ENCODE results near the gene NBAS.

DNA sequence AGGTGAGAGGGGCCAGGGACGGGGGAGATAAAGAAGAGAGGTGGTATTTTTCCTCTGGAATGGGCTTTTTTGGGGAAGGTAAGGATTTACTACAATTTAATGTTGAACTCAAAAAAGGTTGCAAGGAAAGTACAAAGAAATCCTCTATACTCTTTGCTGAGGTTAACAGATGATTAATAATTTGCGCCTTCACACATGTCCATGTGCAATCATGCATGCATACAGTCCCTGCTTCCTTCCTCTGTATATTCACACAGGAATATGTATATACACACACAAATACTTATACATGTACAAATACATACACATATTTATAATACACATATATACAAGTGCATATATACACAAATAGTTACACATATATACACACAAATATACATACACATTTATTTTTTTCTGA lies 193.4 kb downstream of the NBAS start:
- TF ChIP-seq, protein P1, sequence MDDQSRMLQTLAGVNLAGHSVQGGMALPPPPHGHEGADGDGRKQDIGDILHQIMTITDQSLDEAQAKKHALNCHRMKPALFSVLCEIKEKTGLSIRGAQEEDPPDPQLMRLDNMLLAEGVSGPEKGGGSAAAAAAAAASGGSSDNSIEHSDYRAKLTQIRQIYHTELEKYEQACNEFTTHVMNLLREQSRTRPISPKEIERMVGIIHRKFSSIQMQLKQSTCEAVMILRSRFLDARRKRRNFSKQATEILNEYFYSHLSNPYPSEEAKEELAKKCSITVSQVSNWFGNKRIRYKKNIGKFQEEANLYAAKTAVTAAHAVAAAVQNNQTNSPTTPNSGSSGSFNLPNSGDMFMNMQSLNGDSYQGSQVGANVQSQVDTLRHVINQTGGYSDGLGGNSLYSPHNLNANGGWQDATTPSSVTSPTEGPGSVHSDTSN (CRISPR knock-in tag; IDR thresholded peaks at IDR 0.05; ENCODE audit: borderline replicate concordance) = no peak
- TF ChIP-seq ZSCAN30 (CRISPR knock-in tag; IDR thresholded peaks at IDR 0.05) = no peak

All from HepG2 (cell line).